Measurements from ENCODE around the gene RGS6.

DNA sequence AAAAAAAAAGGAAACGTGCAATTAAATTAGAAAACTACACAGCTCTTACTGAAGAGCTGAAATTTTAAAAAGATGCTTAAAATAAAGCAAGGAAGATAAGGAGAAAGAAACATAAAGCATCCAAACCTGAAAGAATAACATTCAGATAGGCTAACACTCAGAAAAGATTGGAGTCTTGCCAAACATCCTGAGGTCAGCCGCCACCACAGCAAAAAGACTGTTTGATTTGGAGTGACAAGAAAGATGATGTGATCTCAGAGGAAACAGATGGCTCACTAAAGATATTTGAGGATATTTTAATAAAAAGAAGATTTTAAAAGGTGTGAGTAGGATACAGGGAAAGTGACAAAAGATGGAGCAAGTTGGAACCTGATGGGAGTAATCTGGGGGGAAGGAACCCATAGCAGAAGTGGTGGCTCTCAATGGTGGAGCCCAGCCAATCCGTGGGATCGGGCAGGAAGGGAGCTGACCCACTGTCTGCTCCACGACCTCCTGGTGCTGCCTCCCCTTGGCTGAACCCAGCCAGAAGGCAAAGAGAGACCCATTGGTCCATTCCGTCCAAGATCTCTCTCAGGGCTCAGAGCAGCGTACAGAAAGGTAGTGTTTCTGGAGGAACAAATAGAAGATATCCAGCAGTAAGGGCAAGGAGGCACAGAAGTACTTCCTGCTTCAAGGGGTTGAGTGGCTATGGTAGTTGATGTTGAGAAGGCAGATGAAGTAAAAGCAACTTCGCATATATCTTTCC is 469.6 kb downstream of the RGS6 start:
- TF ChIP-seq POLR2A (IDR thresholded peaks at IDR 0.05; ENCODE audit: low read length) = no peak
- no peak for TF ChIP-seq GATA1 (IDR thresholded peaks at IDR 0.05; ENCODE audit: low read depth, low read length)
